Measurements from ENCODE around the gene KCTD7. TPM values are rescaled to one million over a fixed set of nuclear protein-coding genes. Genes with fewer than 3 reads are reported as not detected.

Gene KCTD7
- total and polyA plus RNA-seq, 2 of the 13 experiments (the other 11 are each of a cell fraction or from before 2014, with no cell fraction given), result 7.3 to 13.5 TPM

GRCh38 chr7:66681491-66682349 lies 53.0 kb downstream of the KCTD7 start (continued):
- TF ChIP-seq AGO2 (optimal IDR thresholded peaks at IDR 0.05; ENCODE audit: low read depth, low read length) (peak; percentile 95), NCOA1 (CRISPR knock-in tag; IDR thresholded peaks at IDR 0.05) (no peak; the same call in 1 of the 2 replicates), ZBTB10 (CRISPR knock-in tag; IDR thresholded peaks at IDR 0.05; ENCODE audit: borderline replicate concordance) (peak; percentile 95), ZNF749 (CRISPR knock-in tag; IDR thresholded peaks at IDR 0.05; ENCODE audit: borderline replicate concordance) (no peak), SSRP1 (CRISPR knock-in tag; IDR thresholded peaks at IDR 0.05) (no peak), ZNF383 (CRISPR knock-in tag; IDR thresholded peaks at IDR 0.05; ENCODE audit: borderline replicate concordance) (no peak), NFE2L1 (CRISPR knock-in tag; IDR thresholded peaks at IDR 0.05; ENCODE audit: borderline replicate concordance) (no peak), PRMT3 (CRISPR knock-in tag; IDR thresholded peaks at IDR 0.05; ENCODE audit: borderline replicate concordance, low read depth) (no peak), FOXO4 (CRISPR knock-in tag; conservative IDR thresholded peaks at IDR 0.05) (no peak), SNAPC5 (CRISPR knock-in tag; IDR thresholded peaks at IDR 0.05; ENCODE audit: borderline replicate concordance) (no peak), ZNF782 (CRISPR knock-in tag; IDR thresholded peaks at IDR 0.05; ENCODE audit: borderline replicate concordance) (peak; percentile 92; the same call in 1 of the 2 replicates), GTF3A (CRISPR knock-in tag; conservative IDR thresholded peaks at IDR 0.05) (no peak; the same call in 1 of the 2 replicates), ZNF781 (CRISPR knock-in tag; IDR thresholded peaks at IDR 0.05; ENCODE audit: borderline replicate concordance, not compliant biosample characterization) (peak; percentile 47), HNRNPLL (IDR thresholded peaks at IDR 0.05; ENCODE audit: low read depth, low read length, poor library complexity, severe bottlenecking) (peak; percentile 96), MXI1 (IDR thresholded peaks at IDR 0.05; ENCODE audit: borderline replicate concordance, low read depth, low read length) (peak; percentile 75; the same call in 2 of the 3 replicates), TGIF2 (CRISPR knock-in tag; IDR thresholded peaks at IDR 0.05) (no peak), DRAP1 (CRISPR knock-in tag; IDR thresholded peaks at IDR 0.05) (peak; percentile 75), ZBTB46 (CRISPR knock-in tag; IDR thresholded peaks at IDR 0.05; ENCODE audit: borderline replicate concordance) (no peak), ZBTB44 (CRISPR knock-in tag; IDR thresholded peaks at IDR 0.05) (no peak; the same call in 1 of the 2 replicates), ZKSCAN1 (IDR thresholded peaks at IDR 0.05; ENCODE audit: low read length) (no peak)

Measured in HepG2 (cell line).